Left ventricle myocardium inferior (tissue), 1 donor: Measurements from ENCODE around the gene TRIM31. TPM values are rescaled to one million over a fixed set of nuclear protein-coding genes. Genes with fewer than 3 reads are reported as not detected.

ENCODE experiments used
- DNase-seq: peaks from one replicate; pipeline ENCODE4 v3.0.0-alpha.2; 2020
- H3K27ac ChIP-seq: fragments of 200-600 bp; replicated peaks from 2 replicates; pipeline ENCODE4 v1.8.0; 2021
- H3K27me3 ChIP-seq: fragments of 200-600 bp; 2 replicates; pipeline ENCODE4 v1.8.0; 2021; ENCODE audit warnings: low read depth
- H3K36me3 ChIP-seq: fragments of 200-600 bp; 2 replicates; pipeline ENCODE4 v1.8.0; 2021
- H3K4me1 ChIP-seq: fragments of 200-600 bp; 2 replicates; pipeline ENCODE4 v1.8.0; 2021
- H3K4me3 ChIP-seq: fragments of 200-600 bp; 2 replicates; pipeline ENCODE4 v1.8.0; 2021; ENCODE audit warnings: mild to moderate bottlenecking, moderate library complexity
- H3K9me3 ChIP-seq: fragments of 200-600 bp; replicated peaks from 2 replicates; pipeline ENCODE4 v1.8.0; 2021
- CTCF ChIP-seq: fragments of 200-600 bp; IDR thresholded peaks from 2 replicates; pipeline ENCODE4 v1.8.0; 2021; ENCODE audit warnings: antibody characterized with exemption, mild to moderate bottlenecking, borderline replicate concordance
- intact Hi-C: fragments of 100-400 bp; cut with micrococcal nuclease; formaldehyde crosslinking; loops from one replicate; pipeline ENCODE4 v1.11.0; 2022
- total RNA-seq: library from RNA; stranded (reverse); fragmentation: NEBNext Ultra II Directional; extraction: Animal tissue kit (Norgen Biotek cat#: 25700); gene quantifications from one replicate; pipeline ENCODE4 v1.2.1, GENCODE V29; 2021
- donor health status: DM: no; HTN: yes; CAD: no; lungs with severe emphysema.

The TRIM31 gene
- total RNA-seq, 1 donor from 2014 or later: not detected

GRCh38 chr6:30116724-30117123 is 3.8 kb upstream of the TRIM31 start:
- TF ChIP-seq CTCF: no peak
- Histone ChIP-seq H3K27ac (no peak overlapping the region), H3K4me1 (no peaks in the 10 kb centered on the region), H3K4me3 (no peak overlapping the region), H3K36me3 (no peaks in the 10 kb centered on the region), H3K9me3 (no peaks in the 10 kb centered on the region), H3K27me3 (peaks cover 79% of the 10 kb centered on the region)
- intact Hi-C loops: no loop called here
- no peak for DNase-seq

- H3K9me3 ChIP-seq: no peaks in the 10 kb centered on the region
- no peak for TF ChIP-seq CTCF
- H3K27me3 ChIP-seq: peaks cover 91% of the 10 kb centered on the region
- H3K27ac ChIP-seq: no peak overlapping the region
- H3K4me1 ChIP-seq: no peaks in the 10 kb centered on the region
- intact Hi-C loops: no loop called here
- no peaks in the 10 kb centered on the region for H3K36me3 ChIP-seq
- no peak for DNase-seq
- H3K4me3 ChIP-seq: no peak overlapping the region
Measured at GRCh38 chr6:30113841-30114240, 951 bp upstream of the TRIM31 start.

GRCh38 chr6:30112402-30112994 is 392 bp downstream of the TRIM31 start:
- Histone ChIP-seq H3K36me3 (no peaks in the 10 kb centered on the region), H3K4me3 (no peak overlapping the region), H3K27ac (no peak overlapping the region), H3K27me3 (peaks cover 98% of the 10 kb centered on the region), H3K9me3 (no peaks in the 10 kb centered on the region), H3K4me1 (no peaks in the 10 kb centered on the region)
- TF ChIP-seq CTCF: no peak
- DNase-seq: no peak
- intact Hi-C loops: no loop called here

- H3K36me3 ChIP-seq: no peaks in the 10 kb centered on the region
- H3K27me3 ChIP-seq: peaks cover 98% of the 10 kb centered on the region
- no peak for TF ChIP-seq CTCF
- H3K27ac ChIP-seq: no peak overlapping the region
- no peak for DNase-seq
- H3K9me3 ChIP-seq: no peaks in the 10 kb centered on the region
- intact Hi-C loops: no loop called here
- no peaks in the 10 kb centered on the region for H3K4me1 ChIP-seq
- no peak overlapping the region for H3K4me3 ChIP-seq
Measured at GRCh38 chr6:30111266-30111856, 1.5 kb downstream of the TRIM31 start.

GRCh38 chr6:30104661-30105060 is 8.2 kb downstream of the TRIM31 start:
- H3K27me3 ChIP-seq: peaks cover 69% of the 10 kb centered on the region
- H3K4me3 ChIP-seq: no peak overlapping the region
- DNase-seq: no peak
- no peaks in the 10 kb centered on the region for H3K36me3 ChIP-seq
- intact Hi-C loops: no loop called here
- no peak overlapping the region for H3K27ac ChIP-seq
- H3K4me1 ChIP-seq: peaks cover 36% of the 10 kb centered on the region
- H3K9me3 ChIP-seq: no peaks in the 10 kb centered on the region
- TF ChIP-seq CTCF: no peak
